Lung (tissue), 12 donors: ENCODE measurements around the gene CFAP126. TPM values are rescaled to one million over a fixed set of nuclear protein-coding genes. Genes with fewer than 3 reads are reported as not detected.
A peak's percentile ranks its signal among the peaks of the same experiment; 100 is the strongest.
"Not testable (repeated sequence)": the region's sequence is repeated elsewhere in the genome, so short reads cannot be mapped to it uniquely, and the experiment has no call there.

Experiments
- ATAC-seq: fragments of 200-7000 bp; cut with Tn5 transposase; one replicate; pipeline ENCODE4 v1.9.1; 2020; ENCODE audit warnings: moderate number of reproducible peaks; ENCODE audit not compliant: insufficient read depth, low FRiP score
- DNase-seq, 3 donors: peaks; one replicate each; pipeline ENCODE4 v3.0.0-alpha.2; 2013 to 2017
- H3K27ac ChIP-seq, 2 donors: one replicate each; pipeline ENCODE4 v1.5.1; 2013; ENCODE audit warnings: mild to moderate bottlenecking in 2 of 2, moderate library complexity in 2 of 2, control low read depth in 1 of 2, inconsistent platforms in 1 of 2, low read depth in 1 of 2, low read length in 1 of 2
- H3K27me3 ChIP-seq, 3 donors: one replicate each; pipeline ENCODE4 v1.5.1; 2013; ENCODE audit warnings: low read length in 2 of 3; ENCODE audit not compliant: control insufficient read depth in 3 of 3, insufficient read depth in 3 of 3
- H3K36me3 ChIP-seq, 4 donors: one replicate each; pipeline ENCODE4 v1.5.1; 2013; ENCODE audit warnings: low read length in 4 of 4, mild to moderate bottlenecking in 1 of 4, moderate library complexity in 1 of 4; ENCODE audit not compliant: control insufficient read depth in 4 of 4, insufficient read depth in 4 of 4
- H3K4me1 ChIP-seq, 5 donors: one replicate each; pipeline ENCODE4 v1.5.1; 2013; ENCODE audit warnings: low read length in 5 of 5, mild to moderate bottlenecking in 2 of 5, moderate library complexity in 1 of 5; ENCODE audit not compliant: control insufficient read depth in 5 of 5, insufficient read depth in 5 of 5
- H3K4me3 ChIP-seq: one replicate; pipeline ENCODE4 v1.5.1; 2013; ENCODE audit warnings: mild to moderate bottlenecking, control low read depth, moderate library complexity
- H3K9ac ChIP-seq, 2 donors: one replicate each; pipeline ENCODE4 v1.5.1; 2013; ENCODE audit warnings: low read length in 2 of 2, control low read depth in 1 of 2; ENCODE audit not compliant: insufficient read depth in 1 of 2
- H3K9me3 ChIP-seq, 4 donors: one replicate each; pipeline ENCODE4 v1.5.1; 2013; ENCODE audit warnings: low read length in 3 of 4, mild to moderate bottlenecking in 1 of 4, moderate library complexity in 1 of 4; ENCODE audit not compliant: control insufficient read depth in 4 of 4, insufficient read depth in 3 of 4
- CTCF ChIP-seq: IDR thresholded peaks from 2 replicates; pipeline ENCODE4 v1.5.1; 2012; ENCODE audit warnings: mild to moderate bottlenecking; ENCODE audit errors: control extremely low read depth, extremely low read depth
- WGBS, 2 donors: extraction: QIAGEN DNeasy Blood & Tissue Kit; methylation state at CpG; one replicate each; pipeline ENCODE4 v1.1.7; 2013; 5-methylcytosine and 5-hydroxymethylcytosine counted together
- polyA plus RNA-seq, 2 donors: library from polyadenylated mRNA; stranded (reverse); fragments of 200-250 nt; gene quantifications; one replicate each; pipeline ENCODE4 v1.2.1, GENCODE V29; 2013
- total RNA-seq, 2 donors: library from RNA; depleted of rRNA in 1 of 2; stranded (reverse); fragments of >200 nt in 1 of 2; gene quantifications; one replicate each; pipeline ENCODE4 v1.2.1, GENCODE V29; 2014 to 2021
- donor health status: control.
- donor health status: control.
- donor health status: Bipolar disorder and iron deficiency.
- donor health status: healthy.
- donor health status: DM: yes; HTN: yes; CAD: no.

CFAP126 gene
- total and polyA plus RNA-seq, 4 donors: 6.5 to 25.1 (median 22.5) TPM

GRCh38 chr1:161408429-161409052, 40.9 kb upstream of the CFAP126 start:
- no peaks in the 10 kb centered on the region for H3K9me3 ChIP-seq
- H3K9ac ChIP-seq: no peak overlapping the region
- peaks cover 0 to 15% (median 2%) of the 10 kb centered on the region in 5 donors for H3K4me1 ChIP-seq
- WGBS, 2 donors: 63 to 79% methylated on average over 3 of the region's 3 CpGs
- ATAC-seq (no peak), DNase-seq (peak; percentile 34 to 85 (median 66))
- H3K4me3 ChIP-seq: no peak overlapping the region
- no peak for TF ChIP-seq CTCF
- H3K27me3 ChIP-seq: no peaks in the 10 kb centered on the region
- no peaks in the 10 kb centered on the region for H3K36me3 ChIP-seq
- no peak overlapping the region for H3K27ac ChIP-seq

GRCh38 chr1:161407451-161407985, 39.8 kb upstream of the CFAP126 start:
- no peaks in the 10 kb centered on the region for H3K36me3 ChIP-seq
- 72 to 88% methylated on average over 6 of the region's 6 CpGs for WGBS, 2 donors
- no peak overlapping the region for H3K4me3 ChIP-seq
- H3K9ac ChIP-seq: no peak overlapping the region
- TF ChIP-seq CTCF: no peak
- H3K4me1 ChIP-seq: peaks cover 0 to 15% (median 2%) of the 10 kb centered on the region in 5 donors
- H3K27ac ChIP-seq: peak overlapping the region in 1 of 2 donors; percentile 22
- no peaks in the 10 kb centered on the region for H3K27me3 ChIP-seq
- DNase-seq: no peak
- H3K9me3 ChIP-seq: no peaks in the 10 kb centered on the region
- no peak for ATAC-seq

- H3K4me1 ChIP-seq: peaks cover 0 to 15% (median 2%) of the 10 kb centered on the region in 5 donors
- ATAC-seq, H3K9me3 ChIP-seq, H3K4me3 ChIP-seq, H3K27me3 ChIP-seq, DNase-seq, H3K9ac ChIP-seq, H3K36me3 ChIP-seq, H3K27ac ChIP-seq: not testable (repeated sequence)
- 96 to 97% methylated on average over 17 of the region's 17 CpGs for WGBS, 2 donors
Measured at GRCh38 chr1:161406551-161406950, 38.9 kb upstream of the CFAP126 start.

GRCh38 chr1:161404051-161404597, 36.4 kb upstream of the CFAP126 start:
- Histone ChIP-seq H3K4me1 (peaks cover 0 to 11% (median 0%) of the 10 kb centered on the region in 5 donors), H3K9ac (no peak overlapping the region), H3K36me3 (no peaks in the 10 kb centered on the region), H3K4me3 (no peak overlapping the region), H3K27ac (no peak overlapping the region), H3K27me3 (no peaks in the 10 kb centered on the region), H3K9me3 (peaks cover 0 to 2% (median 0%) of the 10 kb centered on the region in 4 donors)
- DNase-seq: no peak
- 53 to 60% methylated on average over 11 of the region's 11 CpGs for WGBS, 2 donors
- no peak for TF ChIP-seq CTCF
- ATAC-seq: no peak
